ENCODE results near the gene PRDX6.
"Not testable (repeated sequence)": the region's sequence is repeated elsewhere in the genome, so short reads cannot be mapped to it uniquely, and the experiment has no call there.

Gene PRDX6

DNA sequence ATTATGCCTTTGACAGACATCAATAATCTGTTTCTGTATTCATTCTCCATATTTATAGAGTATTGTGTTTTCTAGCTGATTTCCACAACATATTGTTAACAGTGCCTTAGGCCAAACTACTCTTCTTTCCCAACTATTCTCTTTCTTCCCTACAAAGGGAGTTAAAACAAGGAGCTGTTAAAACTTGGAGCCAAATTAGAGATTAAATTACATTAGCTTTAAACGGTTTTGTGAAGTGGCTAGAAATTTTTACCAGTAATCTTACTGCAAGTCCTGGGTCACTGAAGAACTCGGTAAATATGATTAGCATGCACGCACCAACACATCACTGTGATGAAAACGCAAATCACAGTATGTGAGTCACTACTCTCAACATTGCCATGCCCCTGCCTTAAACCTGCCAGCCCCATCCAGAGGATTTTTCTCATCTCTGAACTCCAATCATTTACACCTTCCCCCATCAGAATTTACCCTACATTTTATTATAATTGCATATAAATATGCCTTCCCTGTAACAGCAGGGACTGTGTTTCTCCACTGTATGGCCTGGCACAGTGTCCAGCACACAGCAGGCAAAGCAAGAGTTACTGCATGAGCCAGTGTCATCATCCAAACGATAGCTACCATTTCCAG is 1.5 kb upstream of the PRDX6 start:
- Mint-ChIP-seq H3K4me1 (peaks cover 27 to 47% of the 10 kb centered on the region in 2 donors), H3K36me3 (peaks cover 20 to 26% of the 10 kb centered on the region in 2 donors), H3K4me3 (peak overlapping the region; percentile 36 to 64), H3K9me3 (peaks cover 0 to 5% of the 10 kb centered on the region in 2 donors), H3K27me3 (no peaks in the 10 kb centered on the region), H3K27ac (no peak overlapping the region)
- ATAC-seq (replicated peaks), result no peak
- no peak for DNase-seq

DNA sequence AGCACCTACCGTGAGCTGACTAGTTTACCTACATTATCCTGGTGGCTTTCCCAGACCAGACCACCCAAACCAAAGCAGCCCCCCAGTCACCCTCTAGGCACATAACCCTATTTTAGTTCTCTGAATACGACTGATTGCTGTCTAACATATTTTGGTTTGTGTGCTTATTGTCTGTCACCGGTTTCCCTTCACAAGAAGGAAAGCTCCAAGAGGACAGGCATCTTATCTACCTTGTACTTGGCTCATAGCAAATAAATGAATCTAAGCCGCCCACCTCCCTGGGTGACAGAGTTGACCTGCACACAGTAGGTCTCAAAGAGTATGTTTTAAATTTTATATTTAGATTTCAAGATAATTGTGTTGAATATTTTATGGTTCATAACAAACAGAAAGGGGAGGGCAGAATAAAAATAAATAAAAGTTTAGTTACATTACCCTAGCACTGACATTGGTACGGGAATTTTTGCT is 904 bp upstream of the PRDX6 start:
- Mint-ChIP-seq H3K36me3 (peaks cover 16 to 21% of the 10 kb centered on the region in 2 donors), H3K27me3 (no peaks in the 10 kb centered on the region), H3K4me1 (peaks cover 27 to 47% of the 10 kb centered on the region in 2 donors), H3K4me3 (peak overlapping the region; percentile 90 to 98), H3K9me3 (peaks cover 0 to 2% of the 10 kb centered on the region in 2 donors), H3K27ac (peak overlapping the region; percentile 93)
- ATAC-seq (replicated peaks), result no peak
- DNase-seq, result no peak

DNA sequence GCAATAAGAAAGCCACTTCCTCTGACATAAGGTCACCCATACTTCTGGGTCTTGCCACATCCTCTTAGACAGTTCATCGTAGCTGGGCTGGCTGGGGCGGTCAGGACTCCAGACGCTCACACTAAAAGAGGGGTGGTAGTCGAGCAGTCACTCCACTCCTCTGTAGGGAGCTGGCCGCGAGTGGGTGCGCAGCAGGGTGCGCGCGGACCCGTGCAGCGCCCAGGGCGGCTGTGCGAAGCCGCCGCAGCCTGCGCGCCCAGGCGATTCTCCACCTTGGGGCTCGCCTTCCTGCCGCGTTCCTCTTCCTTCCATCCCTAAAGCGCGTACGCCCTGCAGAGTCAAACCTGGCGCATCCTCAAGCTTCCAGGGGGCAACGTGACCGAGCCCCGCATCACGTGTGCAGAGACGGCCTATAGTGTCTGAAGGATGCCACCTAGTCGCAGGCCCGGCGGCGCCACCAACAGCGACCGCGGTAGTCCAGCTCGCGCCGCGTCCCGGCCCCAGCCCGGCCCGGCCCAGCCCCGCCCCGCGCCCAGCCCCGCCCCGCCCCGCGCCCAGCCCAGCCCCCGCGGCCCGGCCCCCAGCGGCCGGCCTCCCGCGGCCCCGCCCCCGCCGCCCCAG is 360 bp upstream of the PRDX6 start:
- ATAC-seq (replicated peaks) (peak; percentile 96 to 97), DNase-seq (peak; percentile 84)
- Mint-ChIP-seq H3K27ac (peak overlapping the region; percentile 93), H3K4me1 (peaks cover 30 to 51% of the 10 kb centered on the region in 2 donors), H3K4me3 (peak overlapping the region; percentile 96 to 98), H3K36me3 (peaks cover 16 to 18% of the 10 kb centered on the region in 2 donors), H3K9me3 (peaks cover 0 to 1% of the 10 kb centered on the region in 2 donors), H3K27me3 (no peaks in the 10 kb centered on the region)

DNA sequence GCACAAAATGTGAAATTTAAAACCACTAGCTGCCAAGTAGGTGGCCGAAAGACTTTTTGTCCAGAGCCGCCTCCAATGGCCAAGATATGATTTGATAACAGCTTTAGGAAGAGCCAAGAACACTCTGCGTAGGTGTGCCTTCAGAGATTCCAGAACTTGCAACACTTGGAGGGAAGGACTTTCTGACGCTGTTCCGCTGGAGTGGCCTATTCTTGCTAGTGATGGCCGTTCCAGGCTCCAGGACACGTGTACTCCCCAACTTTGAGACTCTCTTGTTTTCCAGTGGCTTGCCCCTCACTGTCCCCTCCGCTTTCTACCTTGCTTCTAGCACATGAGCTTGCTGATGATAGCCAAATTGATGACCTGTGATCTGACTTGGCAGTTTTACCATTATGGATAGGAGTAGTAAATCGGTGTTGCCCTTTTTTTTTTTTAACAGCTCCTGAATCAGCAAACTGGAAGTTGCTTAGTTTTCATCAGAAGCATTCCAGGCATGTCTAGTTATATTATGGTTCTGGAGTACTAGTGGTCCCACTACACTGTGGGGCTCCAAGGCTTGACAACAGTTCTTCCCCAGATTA is 1.0 kb downstream of the PRDX6 start:
- DNase-seq (no peak), ATAC-seq (replicated peaks) (no peak)
- peaks cover 30 to 53% of the 10 kb centered on the region in 2 donors for H3K4me1 Mint-ChIP-seq

DNA sequence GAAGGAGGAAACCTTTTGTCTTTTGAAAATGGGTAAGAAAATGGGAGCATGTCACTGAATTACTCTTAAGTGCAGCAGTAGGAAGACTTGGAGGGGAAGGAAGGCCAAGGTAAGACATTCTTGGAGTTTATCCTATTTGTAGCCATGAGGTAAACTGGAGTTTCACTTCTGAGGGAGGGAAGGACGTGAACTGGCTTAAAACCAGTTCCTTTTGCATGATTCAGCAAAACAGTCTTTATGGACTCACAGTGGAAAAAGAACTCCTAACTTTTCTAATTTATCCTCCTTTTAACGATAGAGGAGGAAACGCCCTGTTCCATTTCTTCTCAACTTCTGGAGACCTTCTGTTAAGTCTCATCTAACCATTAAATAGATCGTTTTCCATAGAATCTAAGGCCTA is 2.5 kb downstream of the PRDX6 start:
- ATAC-seq (replicated peaks), result no peak
- Mint-ChIP-seq H3K27ac (no peak overlapping the region), H3K4me3 (no peak overlapping the region), H3K4me1 (peaks cover 26 to 43% of the 10 kb centered on the region in 2 donors), H3K9me3 (no peaks in the 10 kb centered on the region), H3K27me3 (no peaks in the 10 kb centered on the region), H3K36me3 (peaks cover 22 to 24% of the 10 kb centered on the region in 2 donors)
- no peak for DNase-seq

More for the DNA sequence above, 1.0 kb downstream of the PRDX6 start:
- no peaks in the 10 kb centered on the region for H3K27me3 Mint-ChIP-seq
- peak overlapping the region; percentile 96 to 98 for H3K4me3 Mint-ChIP-seq
- H3K36me3 Mint-ChIP-seq, result peaks cover 17 to 23% of the 10 kb centered on the region in 2 donors
- peak overlapping the region; percentile 93 for H3K27ac Mint-ChIP-seq
- H3K9me3 Mint-ChIP-seq, result no peaks in the 10 kb centered on the region

DNA sequence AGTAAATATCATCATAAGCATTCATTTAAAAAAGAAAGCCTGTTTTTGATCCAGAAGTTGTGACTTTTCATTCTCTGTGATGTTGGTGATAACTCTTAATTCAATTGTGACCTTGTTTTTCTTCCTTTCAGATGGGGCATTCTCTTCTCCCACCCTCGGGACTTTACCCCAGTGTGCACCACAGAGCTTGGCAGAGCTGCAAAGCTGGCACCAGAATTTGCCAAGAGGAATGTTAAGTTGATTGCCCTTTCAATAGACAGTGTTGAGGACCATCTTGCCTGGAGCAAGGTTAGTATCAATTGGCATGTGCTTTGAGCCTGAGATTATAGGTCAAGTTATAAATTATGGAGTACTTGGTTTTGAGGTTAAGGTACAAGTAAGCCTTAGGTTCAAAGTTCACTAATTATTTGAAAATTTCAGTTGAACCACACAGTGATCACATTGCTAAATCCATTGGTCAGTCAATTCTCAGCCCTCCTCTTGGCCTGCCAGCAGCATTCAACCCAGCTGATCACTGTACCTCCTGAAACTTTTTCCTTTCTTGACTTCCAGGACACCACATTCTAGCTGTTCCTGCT is 4.1 kb downstream of the PRDX6 start:
- DNase-seq, result no peak
- Mint-ChIP-seq H3K27ac (no peak overlapping the region), H3K27me3 (no peaks in the 10 kb centered on the region), H3K4me3 (no peak overlapping the region), H3K9me3 (no peaks in the 10 kb centered on the region), H3K4me1 (peaks cover 15 to 29% of the 10 kb centered on the region in 2 donors), H3K36me3 (peaks cover 32 to 34% of the 10 kb centered on the region in 2 donors)
- ATAC-seq (replicated peaks), result no peak

DNA sequence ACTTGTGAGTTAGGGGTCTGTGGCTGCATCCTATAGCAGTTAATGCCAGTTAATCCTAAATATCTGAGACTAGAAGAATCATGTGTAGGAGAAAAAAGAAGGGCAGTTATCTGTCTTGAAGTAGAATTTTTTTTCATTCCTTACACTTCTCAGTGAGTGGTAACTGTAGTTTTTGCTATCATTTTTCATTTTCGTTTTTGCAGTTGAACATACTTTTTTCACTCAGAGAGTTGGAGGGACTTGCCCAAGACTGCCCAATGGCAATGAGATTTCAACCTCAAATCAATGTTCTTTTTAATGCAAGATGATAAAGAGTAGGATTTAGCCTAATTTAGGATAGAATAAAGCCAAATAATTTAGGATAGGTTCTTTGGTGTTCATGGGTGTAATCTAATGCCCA is 5.5 kb downstream of the PRDX6 start:
- peaks cover 14 to 29% of the 10 kb centered on the region in 2 donors for H3K4me1 Mint-ChIP-seq
- no peak for ATAC-seq (replicated peaks)
- DNase-seq, result no peak
- peaks cover 40 to 41% of the 10 kb centered on the region in 2 donors for H3K36me3 Mint-ChIP-seq
- H3K4me3 Mint-ChIP-seq, result no peak overlapping the region
- no peaks in the 10 kb centered on the region for H3K27me3 Mint-ChIP-seq
- H3K27ac Mint-ChIP-seq, result no peak overlapping the region
- H3K9me3 Mint-ChIP-seq, result no peaks in the 10 kb centered on the region

DNA sequence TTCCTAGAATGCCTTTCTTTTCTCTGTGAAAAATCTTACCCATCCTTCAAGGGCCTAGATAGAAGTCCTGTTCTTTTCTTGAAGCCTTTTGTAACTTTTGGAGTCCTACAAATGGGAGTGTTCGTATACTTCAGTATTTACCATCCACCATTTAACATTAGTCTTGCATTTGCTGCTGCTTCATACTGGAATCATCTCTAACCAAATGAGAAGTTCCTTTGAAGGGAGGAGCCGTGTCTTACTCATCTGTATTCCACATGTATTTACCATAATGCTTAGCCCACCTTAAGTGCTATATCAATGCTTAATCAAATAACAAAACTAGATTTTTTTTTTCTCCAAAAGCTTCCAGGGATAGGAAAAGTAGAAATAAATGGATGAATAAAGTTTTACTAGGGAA is 7.1 kb downstream of the PRDX6 start:
- Mint-ChIP-seq H3K4me3 (no peak overlapping the region), H3K27ac (no peak overlapping the region), H3K27me3 (no peaks in the 10 kb centered on the region), H3K4me1 (peaks cover 9 to 15% of the 10 kb centered on the region in 2 donors), H3K36me3 (peaks cover 49 to 54% of the 10 kb centered on the region in 2 donors), H3K9me3 (no peaks in the 10 kb centered on the region)
- ATAC-seq (replicated peaks) (no peak), DNase-seq (no peak)

DNA sequence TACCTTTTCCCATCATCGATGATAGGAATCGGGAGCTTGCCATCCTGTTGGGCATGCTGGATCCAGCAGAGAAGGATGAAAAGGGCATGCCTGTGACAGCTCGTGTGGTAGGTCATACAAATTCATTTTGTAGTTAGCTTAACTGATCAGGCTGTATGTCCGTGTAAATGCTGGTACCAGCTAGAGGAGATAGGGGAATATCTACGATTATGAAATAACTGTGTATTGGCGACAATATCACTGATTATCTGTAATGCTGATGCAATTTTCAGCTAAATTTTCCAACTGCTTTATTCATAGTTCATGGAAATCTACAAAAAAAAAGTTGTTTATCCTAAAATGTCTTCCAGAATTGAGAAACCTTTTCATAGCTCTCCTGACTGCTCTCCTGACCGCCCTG is 8.3 kb downstream of the PRDX6 start:
- peaks cover 53 to 65% of the 10 kb centered on the region in 2 donors for H3K36me3 Mint-ChIP-seq
- ATAC-seq (replicated peaks) (no peak), DNase-seq (no peak)
- no peaks in the 10 kb centered on the region for H3K27me3 Mint-ChIP-seq
- H3K4me1 Mint-ChIP-seq, result peaks cover 4 to 6% of the 10 kb centered on the region in 2 donors
- H3K9me3 Mint-ChIP-seq, result no peaks in the 10 kb centered on the region
- H3K27ac Mint-ChIP-seq, result no peak overlapping the region
- no peak overlapping the region for H3K4me3 Mint-ChIP-seq

DNA sequence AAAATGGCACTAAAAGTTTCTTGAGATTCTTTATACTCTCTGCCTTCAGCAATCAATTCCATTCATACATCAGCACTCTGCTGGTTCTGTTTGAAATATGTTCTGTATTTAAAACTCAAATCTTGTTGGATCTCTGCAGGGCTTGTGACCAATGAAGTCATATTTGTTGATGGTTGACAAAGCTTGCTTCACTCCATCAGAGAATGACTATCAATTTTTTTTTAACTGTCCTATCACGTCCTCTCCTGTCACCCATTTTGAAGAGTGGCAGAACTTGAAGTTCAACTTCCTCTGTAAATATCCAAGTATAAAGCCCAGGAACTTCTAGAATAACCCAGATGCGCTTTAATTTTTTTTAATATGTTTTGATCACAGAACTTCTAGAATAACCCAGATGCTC is 10.9 kb downstream of the PRDX6 start:
- H3K4me1 Mint-ChIP-seq, result no peaks in the 10 kb centered on the region
- peaks cover 0 to under 1% of the 10 kb centered on the region in 2 donors for H3K9me3 Mint-ChIP-seq
- peaks cover 41 to 56% of the 10 kb centered on the region in 2 donors for H3K36me3 Mint-ChIP-seq
- no peaks in the 10 kb centered on the region for H3K27me3 Mint-ChIP-seq
- ATAC-seq (replicated peaks) (no peak), DNase-seq (no peak)
- H3K4me3 Mint-ChIP-seq, result no peak overlapping the region
- no peak overlapping the region for H3K27ac Mint-ChIP-seq

DNA sequence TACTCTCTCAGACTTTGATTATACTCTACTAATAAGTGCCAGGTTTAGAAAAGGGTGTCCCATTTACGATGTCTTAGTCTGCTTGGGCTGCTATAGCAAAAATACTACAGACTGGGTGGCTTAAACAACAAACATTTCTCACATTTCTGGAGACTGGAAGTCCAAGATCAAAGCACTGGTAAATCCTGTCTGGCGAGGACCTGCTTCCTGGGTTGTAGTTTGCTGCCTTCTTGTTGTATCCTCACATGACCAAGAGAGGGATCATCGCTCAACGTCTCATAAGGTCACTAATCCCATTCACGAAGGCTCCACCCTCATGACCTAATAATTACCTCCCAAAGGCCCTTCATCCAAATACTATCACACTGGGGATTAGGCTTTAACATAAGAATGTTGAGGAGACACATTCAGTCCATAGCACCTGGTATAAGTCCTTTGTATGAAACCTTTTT is 12.0 kb downstream of the PRDX6 start:
- no peak for ATAC-seq (replicated peaks)
- Mint-ChIP-seq H3K36me3 (peaks cover 44 to 59% of the 10 kb centered on the region in 2 donors), H3K4me1 (no peaks in the 10 kb centered on the region), H3K4me3 (no peak overlapping the region), H3K27me3 (no peaks in the 10 kb centered on the region), H3K9me3 (peaks cover 0 to 5% of the 10 kb centered on the region in 2 donors), H3K27ac (no peak overlapping the region)
- no peak for DNase-seq

DNA sequence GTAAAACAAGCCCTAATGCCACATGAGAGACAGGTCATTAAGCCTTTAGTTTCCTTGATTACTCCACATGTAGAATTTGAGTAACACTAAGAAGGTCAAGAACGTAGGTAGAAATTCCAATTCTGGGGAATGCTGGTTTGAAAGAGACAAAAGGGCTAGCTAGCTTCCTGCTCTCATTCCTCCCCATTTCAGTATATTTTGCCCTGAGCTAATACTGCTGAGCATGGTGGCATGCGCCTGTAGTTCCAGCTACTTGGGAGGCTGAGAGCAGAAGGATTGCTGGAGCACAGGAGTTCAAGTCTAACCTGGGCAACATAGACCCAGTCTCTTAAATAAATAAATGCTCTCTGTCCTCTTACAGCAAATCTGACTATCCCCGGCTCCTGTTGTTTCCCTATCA is 12.8 kb downstream of the PRDX6 start:
- DNase-seq, result no peak
- peaks cover 0 to 5% of the 10 kb centered on the region in 2 donors for H3K9me3 Mint-ChIP-seq
- no peaks in the 10 kb centered on the region for H3K27me3 Mint-ChIP-seq
- peak overlapping the region; percentile 56 for H3K27ac Mint-ChIP-seq
- no peaks in the 10 kb centered on the region for H3K4me1 Mint-ChIP-seq
- H3K36me3 Mint-ChIP-seq, result peaks cover 40 to 52% of the 10 kb centered on the region in 2 donors
- no peak overlapping the region for H3K4me3 Mint-ChIP-seq
- no peak for ATAC-seq (replicated peaks)

DNA sequence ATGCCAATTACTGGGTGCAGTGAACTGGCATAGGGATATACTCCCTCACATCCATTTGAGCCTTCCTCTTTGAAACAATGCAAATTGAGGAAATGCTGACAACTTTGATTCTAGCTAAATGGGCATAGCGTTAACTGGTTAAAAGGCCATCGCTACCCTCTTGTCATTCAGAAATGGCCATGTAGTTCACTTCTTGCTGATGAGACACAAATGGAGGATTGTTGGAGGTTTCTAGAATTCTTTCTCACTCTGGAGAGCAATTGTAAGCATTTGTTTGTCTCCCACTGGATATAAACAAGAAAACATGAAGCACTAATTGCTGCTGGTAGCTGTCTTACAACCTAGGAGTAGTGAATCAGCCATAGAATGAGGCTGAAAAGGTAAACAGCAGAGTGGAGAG is 14.4 kb downstream of the PRDX6 start:
- no peaks in the 10 kb centered on the region for H3K27me3 Mint-ChIP-seq
- H3K4me1 Mint-ChIP-seq, result no peaks in the 10 kb centered on the region
- H3K4me3 Mint-ChIP-seq, result no peak overlapping the region
- peaks cover 30 to 43% of the 10 kb centered on the region in 2 donors for H3K36me3 Mint-ChIP-seq
- DNase-seq (no peak), ATAC-seq (replicated peaks) (no peak)
- peaks cover 0 to 5% of the 10 kb centered on the region in 2 donors for H3K9me3 Mint-ChIP-seq
- H3K27ac Mint-ChIP-seq, result no peak overlapping the region

DNA sequence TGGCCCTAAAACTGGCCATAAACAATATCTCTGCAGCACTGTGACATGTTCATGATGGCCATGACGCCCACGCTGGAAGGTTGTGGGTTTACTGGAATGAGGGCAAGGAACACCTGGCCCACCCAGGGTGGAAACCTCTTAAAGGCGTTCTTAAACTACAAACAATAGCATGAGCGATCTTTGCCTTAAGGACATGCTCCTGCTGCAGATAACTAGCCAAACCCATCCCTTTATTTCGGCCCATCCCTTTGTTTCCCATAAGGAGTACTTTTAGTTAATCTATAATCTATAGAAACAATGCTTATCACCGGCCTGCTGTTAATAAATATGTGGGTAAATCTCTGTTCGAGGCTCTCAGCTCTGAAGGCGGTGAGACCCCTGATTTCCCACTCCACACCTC is 16.0 kb downstream of the PRDX6 start:
- H3K9me3 Mint-ChIP-seq; H3K27ac Mint-ChIP-seq; H3K27me3 Mint-ChIP-seq; DNase-seq; H3K4me3 Mint-ChIP-seq; H3K4me1 Mint-ChIP-seq; ATAC-seq (replicated peaks): not testable (repeated sequence)
- peaks cover 22 to 34% of the 10 kb centered on the region in 2 donors for H3K36me3 Mint-ChIP-seq
